ENCODE results near the gene SLC39A9.

The SLC39A9 gene

DNA sequence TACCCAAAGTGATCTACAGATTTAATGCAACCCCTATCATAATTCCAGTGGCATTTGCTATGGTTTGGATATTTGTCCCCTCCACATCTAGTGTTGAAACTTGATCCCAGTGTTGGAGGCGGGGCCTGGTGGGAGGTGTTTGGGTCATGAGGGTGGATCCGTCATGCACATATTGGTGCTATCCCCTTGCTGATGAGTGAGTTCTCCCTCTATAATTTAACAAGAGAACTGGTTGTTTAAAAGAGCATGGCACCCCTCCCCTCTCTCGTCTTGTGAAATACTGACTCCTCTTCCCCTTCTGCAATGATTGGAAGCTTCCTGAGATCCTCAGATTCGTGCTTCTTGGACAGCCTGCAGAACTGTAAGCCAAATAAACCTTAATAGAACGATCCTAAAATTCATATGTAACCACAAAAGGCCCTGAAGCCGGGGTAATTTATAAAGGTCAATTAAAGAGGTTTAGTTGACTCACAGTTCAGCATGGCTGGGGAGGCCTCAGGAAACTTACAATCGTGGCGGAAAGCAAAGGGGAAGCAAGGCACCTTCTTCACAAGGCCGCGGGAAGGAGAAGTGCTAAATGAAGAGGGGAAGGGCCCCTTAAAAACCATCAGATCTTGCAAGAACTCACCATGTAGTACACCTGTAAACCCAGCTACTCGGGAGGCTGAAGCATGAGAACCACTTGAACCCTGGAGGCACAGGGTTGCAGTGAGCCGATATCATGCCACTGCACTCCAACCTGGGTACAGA is 41.2 kb downstream of the SLC39A9 start:
- DNase-seq (ENCODE audit: low spot score), result no peak
- TF ChIP-seq, protein P1, sequence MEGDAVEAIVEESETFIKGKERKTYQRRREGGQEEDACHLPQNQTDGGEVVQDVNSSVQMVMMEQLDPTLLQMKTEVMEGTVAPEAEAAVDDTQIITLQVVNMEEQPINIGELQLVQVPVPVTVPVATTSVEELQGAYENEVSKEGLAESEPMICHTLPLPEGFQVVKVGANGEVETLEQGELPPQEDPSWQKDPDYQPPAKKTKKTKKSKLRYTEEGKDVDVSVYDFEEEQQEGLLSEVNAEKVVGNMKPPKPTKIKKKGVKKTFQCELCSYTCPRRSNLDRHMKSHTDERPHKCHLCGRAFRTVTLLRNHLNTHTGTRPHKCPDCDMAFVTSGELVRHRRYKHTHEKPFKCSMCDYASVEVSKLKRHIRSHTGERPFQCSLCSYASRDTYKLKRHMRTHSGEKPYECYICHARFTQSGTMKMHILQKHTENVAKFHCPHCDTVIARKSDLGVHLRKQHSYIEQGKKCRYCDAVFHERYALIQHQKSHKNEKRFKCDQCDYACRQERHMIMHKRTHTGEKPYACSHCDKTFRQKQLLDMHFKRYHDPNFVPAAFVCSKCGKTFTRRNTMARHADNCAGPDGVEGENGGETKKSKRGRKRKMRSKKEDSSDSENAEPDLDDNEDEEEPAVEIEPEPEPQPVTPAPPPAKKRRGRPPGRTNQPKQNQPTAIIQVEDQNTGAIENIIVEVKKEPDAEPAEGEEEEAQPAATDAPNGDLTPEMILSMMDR (IDR thresholded peaks at IDR 0.05; ENCODE audit: extremely low read depth, missing control alignments), result no peak

DNA sequence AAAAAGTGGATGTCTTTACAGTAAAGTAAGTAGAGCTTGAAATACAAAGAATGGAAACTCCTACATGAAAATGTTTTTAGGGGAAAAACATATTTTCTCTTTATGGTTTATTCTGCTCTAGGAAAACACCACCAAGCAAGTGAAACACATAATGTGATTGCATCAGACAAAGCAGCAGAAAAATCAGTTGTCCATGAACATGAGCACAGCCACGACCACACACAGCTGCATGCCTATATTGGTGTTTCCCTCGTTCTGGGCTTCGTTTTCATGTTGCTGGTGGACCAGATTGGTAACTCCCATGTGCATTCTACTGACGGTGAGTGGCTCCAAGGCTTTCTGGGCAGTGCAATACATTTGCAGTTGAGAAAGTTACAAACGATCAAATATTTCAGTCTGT is 43.5 kb downstream of the SLC39A9 start:
- DNase-seq (ENCODE audit: low spot score), result peak; percentile 50
- TF ChIP-seq, protein P1 (IDR thresholded peaks at IDR 0.05; ENCODE audit: extremely low read depth, missing control alignments), result no peak

DNA sequence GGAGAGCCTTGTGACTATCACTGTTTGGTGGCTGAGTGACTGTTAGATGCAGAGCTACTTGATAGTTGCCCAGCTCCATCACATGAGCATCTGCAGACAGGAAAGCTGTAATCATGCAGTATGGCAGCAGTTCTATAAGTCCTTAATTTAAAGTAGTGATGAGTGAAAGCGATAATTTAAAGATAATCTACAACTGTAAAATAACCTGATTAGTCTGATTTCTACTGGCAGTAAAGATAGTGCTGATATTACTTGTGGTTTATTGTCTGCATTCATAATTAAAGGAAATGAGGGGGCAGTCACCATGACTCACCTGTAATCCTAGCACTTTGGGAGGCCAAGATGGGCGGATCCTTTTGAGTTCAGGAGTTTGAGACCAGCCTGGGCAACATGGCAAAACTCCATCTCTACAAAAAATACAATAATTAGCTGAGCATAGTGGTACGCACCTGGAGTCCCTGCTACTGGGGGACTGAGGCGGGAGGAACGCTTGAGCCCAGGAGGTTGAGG is 44.9 kb downstream of the SLC39A9 start:
- no peak for DNase-seq (ENCODE audit: low spot score)
- TF ChIP-seq, protein P1 (IDR thresholded peaks at IDR 0.05; ENCODE audit: extremely low read depth, missing control alignments), result no peak

DNA sequence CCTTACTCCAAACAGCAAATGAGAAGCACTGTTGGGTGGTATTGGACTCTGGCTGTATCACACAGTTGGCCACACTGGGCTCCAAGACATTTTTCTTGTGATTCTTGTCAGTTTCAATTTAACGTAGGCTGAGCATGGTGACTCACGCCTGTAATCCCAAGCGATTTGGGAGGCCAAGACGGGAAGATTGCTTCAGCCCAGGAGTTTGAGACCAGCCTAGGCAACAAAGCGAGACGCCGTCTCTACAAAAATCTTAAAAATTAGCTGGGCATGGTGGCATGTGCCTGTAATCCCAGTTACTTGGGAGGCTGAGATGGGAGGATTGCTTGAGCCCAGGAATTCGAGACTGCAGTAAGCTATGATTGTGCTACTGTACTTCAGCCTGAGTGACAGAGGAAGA is 50.7 kb downstream of the SLC39A9 start:
- TF ChIP-seq, protein P1 (IDR thresholded peaks at IDR 0.05; ENCODE audit: extremely low read depth, missing control alignments), result no peak
- no peak for DNase-seq (ENCODE audit: low spot score)

DNA sequence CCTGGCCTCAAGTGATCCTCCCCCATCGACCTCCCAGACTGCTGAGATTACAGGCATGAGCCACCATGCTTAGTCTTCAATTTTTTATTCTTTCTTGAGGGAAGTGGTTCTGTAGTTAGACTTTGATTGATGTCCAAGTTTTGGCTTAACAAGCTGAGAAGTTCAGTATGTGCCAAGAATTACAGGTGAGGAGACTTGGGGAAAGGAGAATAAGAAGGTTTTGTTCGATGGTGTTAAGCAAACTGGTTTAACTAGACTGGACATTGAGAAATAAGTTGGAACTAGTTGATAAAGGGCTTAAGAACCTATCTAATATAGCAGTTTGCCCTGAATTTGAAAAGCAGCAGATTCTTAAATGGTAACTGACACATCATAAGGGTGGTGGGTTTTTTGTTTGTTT is 53.4 kb downstream of the SLC39A9 start:
- no peak for DNase-seq (ENCODE audit: low spot score)
- TF ChIP-seq, protein P1 (IDR thresholded peaks at IDR 0.05; ENCODE audit: extremely low read depth, missing control alignments), result no peak

DNA sequence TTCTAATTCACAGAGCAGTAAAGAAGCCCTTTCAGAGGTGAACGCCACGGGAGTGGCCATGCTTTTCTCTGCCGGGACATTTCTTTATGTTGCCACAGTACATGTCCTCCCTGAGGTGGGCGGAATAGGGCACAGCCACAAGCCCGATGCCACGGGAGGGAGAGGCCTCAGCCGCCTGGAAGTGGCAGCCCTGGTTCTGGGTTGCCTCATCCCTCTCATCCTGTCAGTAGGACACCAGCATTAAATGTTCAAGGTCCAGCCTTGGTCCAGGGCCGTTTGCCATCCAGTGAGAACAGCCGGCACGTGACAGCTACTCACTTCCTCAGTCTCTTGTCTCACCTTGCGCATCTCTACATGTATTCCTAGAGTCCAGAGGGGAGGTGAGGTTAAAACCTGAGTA is 59.9 kb downstream of the SLC39A9 start:
- no peak for DNase-seq (ENCODE audit: low spot score)
- TF ChIP-seq, protein P1 (IDR thresholded peaks at IDR 0.05; ENCODE audit: extremely low read depth, missing control alignments), result no peak

DNA sequence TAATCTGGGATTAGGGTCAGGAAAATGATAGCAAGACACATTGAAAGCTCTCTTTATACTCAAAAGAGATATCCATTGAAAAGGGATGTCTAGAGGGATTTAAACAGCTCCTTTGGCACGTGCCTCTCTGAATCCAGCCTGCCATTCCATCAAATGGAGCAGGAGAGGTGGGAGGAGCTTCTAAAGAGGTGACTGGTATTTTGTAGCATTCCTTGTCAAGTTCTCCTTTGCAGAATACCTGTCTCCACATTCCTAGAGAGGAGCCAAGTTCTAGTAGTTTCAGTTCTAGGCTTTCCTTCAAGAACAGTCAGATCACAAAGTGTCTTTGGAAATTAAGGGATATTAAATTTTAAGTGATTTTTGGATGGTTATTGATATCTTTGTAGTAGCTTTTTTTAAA is 60.6 kb downstream of the SLC39A9 start:
- no peak for DNase-seq (ENCODE audit: low spot score)
- TF ChIP-seq, protein P1 (IDR thresholded peaks at IDR 0.05; ENCODE audit: extremely low read depth, missing control alignments), result no peak

Measured in GM20000 (cell line).